ENCODE results near the gene ELMO3.

ELMO3 gene

DNA sequence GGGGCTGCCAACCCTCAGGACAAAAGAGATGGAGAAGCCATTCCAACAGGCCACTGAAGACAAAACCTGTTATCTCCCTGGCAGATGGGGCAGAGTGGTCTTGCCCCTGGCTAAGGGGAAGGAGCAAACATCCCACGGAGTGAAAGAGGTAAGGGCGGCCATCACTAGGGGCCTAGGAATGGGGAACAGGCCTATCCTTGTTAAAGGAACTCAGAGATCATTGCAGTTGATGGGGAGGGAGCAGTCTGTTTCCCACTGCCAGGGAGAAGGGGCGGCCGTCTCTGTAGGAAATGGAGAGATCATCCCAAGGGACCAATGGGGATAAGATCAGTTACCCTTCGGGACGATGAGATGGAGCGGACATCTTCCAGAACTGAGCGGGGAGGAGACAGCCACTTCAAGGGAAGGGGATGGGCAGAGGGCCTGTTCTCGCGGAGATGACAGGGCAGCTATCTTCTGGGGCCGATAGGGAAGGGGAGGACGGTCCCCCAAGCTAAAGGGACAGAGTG lies 27.4 kb downstream of the ELMO3 start:
- DNase-seq (ENCODE audit: low read depth), result no peak

DNA sequence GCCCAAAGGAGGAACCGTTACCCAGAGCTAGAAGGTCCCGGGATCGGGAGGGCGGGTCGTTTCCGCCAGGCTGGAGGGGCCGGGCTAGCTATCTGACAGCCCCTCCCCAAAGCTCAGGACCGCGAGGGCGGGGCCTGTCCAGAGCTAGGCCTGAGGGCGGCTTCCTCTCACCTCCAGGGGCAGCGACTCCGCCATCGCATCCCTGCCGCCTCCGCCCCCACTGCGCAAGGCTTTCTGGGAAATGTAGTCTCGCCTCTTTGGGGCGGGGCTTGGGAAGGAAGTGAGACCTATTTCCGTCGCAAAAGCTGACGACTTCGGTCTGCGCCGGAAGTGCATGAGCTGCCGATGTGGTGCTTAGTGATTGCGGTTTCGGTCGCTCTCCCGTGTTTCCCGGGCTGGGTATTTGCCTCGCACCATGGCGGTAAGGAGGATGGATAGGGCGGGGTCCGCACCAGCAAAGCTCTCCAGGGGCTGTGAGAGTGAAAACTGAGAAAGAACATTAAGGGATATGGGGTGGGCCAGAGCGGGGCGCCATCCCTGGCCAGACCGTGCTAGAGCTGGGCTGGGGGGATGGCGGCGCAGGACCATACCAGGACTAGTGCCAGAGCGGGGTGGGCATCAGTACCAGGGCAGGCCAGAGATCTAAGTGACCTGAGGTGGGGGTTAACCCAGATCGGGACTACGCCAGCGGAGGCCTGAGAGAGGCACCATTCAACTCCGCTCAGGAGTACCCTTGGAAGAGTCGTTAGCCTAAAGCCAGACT lies 28.1 kb downstream of the ELMO3 start, which contains the start of gene TMEM208:
TSS of gene TMEM208 (plus strand) at position 327 of the 763 bp plus-strand sequence. CDS start at position 416, 89 bp downstream.
- DNase-seq (ENCODE audit: low read depth), result peak; percentile 97

DNA sequence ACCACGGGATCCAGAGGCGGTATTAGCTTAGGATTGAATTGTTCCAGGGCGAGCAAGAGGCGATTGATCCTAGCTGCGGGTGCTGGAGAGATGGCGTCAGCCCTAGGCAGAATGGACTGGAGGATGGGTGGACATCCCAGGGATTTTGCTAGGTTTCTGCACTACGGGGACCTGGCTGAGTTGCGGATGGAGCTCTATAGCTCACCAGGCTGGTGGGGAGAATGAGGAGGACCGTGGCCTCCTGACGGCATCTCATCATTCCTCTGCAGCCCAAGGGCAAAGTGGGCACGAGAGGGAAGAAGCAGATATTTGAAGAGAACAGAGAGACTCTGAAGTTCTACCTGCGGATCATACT lies 28.6 kb downstream of the ELMO3 start:
- DNase-seq (ENCODE audit: low read depth), result no peak

DNA sequence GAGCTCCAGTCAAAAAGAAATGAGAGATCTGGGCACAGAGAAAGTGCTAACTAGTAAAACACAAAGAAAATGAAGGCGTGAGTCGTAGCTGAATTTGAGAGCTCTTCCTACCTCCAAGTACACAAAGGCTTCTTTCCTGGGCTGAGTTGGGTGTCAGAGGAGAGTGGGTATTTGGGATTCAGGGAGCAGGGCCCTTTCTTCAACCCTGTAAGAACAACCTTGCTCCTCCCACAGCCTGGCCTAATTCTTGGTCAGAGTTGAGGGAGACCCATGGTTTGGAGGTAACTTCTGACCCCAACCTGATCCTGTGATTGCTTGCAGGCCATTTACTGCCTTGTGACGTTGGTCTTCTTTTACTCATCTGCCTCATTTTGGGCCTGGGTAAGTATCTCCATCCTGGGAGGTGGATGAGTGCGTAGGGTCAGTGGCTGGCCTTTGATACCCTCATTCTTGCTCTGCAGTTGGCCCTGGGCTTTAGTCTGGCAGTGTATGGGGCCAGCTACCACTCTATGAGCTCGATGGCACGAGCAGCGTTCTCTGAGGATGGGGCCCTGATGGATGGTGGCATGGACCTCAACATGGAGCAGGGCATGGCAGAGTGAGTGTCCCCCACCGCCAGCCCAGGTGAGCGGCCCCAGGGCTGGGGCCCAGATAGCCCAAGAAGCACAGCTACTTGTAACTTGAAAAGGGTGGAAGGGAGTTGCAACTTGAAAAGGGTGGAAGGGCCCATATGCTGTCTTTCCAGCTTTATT lies 29.3 kb downstream of the ELMO3 start:
- DNase-seq (ENCODE audit: low read depth), result no peak

DNA sequence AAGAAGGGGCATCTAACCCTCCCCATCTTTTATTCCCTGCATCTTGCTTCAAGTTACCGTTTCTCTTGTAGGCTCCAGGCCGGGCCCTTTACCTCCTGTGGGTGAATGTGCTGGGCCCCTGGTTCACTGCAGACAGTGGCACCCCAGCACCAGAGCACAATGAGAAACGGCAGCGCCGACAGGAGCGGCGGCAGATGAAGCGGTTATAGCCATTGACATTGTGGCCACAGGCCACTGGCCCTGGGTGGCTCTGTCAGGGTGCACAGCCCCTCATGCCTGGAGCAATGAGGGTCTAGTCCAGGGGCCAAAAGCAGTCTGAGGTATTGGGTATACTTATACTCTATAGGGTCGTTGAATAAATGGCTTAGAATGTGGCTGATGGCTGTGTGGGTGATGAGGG lies 30.0 kb downstream of the ELMO3 start:
- no peak for DNase-seq (ENCODE audit: low read depth)

DNA sequence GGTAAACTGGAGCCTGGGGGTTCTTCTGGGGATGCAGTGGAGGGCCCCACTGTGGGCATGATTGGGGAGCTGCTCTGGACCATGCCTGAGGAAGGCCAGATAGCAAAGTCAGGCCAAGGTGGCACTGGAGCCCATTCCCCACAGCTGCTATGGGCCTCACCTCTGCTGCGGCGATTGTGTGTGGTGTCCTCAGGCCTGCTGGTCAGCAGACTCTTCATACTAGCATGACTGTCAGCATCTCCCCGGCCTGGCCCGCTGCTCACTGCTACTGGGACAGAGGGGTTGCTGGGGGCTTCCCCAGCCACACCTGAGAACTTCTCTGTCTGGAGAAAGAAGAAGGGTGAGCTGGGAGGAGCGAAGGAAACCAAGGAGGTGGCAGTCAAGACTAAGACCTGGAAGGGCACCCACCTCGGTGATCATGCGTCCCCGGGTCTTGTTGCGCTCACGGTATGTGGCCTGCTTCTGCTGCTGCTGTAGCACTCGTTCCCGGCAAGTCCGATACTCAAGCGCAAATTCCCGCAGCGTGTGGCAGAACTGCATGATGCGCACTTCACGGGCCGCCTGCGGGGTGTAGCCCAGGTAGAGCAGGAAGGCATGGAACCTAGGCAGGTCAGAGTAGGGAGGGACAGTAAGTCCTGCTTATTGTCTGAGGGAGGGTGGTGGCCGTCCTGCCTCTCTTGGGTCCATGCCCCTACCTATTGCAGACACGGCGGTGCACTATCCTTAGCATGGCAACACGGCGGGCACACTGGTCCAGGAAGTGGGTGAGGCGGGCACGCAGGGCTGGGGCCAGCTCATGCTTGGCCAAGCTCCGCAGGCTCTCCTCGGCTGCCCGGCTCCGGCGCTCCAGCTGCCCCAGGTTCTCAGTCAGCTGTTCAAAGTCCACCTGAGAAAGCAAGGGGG lies 31.2 kb downstream of the ELMO3 start:
- no peak for DNase-seq (ENCODE audit: low read depth)

DNA sequence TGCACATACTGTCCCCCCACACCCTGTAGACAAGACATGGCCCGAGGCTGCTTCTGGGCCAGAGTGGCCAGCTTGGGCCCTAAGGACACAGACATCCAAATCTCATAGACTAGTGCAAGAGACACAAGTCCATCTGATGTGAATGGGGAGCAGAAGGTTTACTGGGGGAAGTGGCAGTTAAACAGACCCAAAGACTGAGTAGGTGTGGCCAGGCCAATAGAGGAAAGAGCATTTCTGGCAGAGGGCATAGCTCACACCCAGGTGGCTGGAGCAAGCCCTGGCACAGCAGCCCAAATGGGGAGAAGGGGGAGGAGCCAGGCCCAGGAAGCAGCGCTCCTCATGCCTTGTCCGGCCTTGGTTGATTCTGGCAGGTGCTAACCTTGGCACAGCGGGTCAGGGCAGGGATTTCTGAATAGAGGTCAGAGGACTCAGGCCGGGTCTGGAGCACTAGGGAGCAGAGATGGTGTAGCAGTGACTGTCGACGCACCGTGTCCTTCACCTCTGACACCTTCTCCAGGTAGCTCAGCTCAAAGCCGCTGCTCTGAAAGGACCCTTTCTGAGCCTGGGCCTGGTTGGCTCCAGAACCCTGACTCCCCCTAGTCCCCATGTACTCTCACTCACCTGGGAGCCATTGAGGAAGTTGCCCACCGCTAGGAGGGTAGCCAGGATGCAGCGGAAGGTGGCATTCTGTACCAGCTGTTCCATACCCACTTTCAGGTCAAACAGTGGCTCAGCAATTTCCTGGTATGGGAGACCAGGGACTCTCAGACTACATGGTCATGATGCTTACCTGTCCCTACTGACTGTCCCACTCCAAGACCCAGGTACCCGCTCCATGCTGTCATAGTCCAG lies 32.1 kb downstream of the ELMO3 start:
- DNase-seq (ENCODE audit: low read depth), result no peak

DNA sequence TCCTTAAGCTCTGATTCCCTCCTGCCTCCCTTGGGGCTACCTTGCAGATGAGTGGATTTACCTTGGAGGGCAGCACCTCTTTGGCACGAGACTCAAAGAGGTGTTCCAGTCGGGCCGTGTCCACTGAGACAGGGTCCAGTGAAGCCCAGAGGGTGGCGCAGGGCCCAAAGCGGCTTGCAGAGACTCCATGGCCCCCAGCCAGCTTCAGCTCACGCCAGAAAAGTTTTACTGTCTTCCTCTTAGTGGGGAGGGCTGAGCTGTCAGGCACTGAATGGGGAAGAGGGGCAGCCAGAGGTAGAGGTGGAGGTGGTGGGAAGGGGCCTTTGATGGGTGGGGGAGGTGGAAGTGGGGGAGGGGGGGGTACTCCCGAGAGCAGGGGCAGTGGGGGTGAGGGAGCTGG lies 34.7 kb downstream of the ELMO3 start:
- DNase-seq (ENCODE audit: low read depth), result no peak

DNA sequence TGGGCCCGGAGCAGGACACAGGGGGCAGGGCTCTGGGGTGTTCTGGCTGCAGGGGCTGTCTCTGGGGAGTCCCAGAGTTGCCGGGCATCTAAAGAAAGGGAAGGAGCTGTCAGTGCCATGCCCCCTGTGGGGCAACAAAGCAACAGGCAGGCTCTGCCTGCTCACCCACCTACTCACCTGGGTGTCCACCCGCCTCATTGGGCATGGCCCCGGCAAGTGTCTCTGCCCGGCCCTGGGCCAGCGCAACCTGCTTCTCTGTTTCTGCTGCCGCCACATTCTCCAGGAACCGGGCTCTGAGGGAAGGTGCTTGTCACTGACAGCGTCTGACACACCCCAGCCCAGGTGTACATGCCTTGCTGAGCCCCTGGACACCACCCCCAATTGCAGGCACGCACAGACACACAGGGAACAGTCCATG lies 35.3 kb downstream of the ELMO3 start:
- no peak for DNase-seq (ENCODE audit: low read depth)

DNA sequence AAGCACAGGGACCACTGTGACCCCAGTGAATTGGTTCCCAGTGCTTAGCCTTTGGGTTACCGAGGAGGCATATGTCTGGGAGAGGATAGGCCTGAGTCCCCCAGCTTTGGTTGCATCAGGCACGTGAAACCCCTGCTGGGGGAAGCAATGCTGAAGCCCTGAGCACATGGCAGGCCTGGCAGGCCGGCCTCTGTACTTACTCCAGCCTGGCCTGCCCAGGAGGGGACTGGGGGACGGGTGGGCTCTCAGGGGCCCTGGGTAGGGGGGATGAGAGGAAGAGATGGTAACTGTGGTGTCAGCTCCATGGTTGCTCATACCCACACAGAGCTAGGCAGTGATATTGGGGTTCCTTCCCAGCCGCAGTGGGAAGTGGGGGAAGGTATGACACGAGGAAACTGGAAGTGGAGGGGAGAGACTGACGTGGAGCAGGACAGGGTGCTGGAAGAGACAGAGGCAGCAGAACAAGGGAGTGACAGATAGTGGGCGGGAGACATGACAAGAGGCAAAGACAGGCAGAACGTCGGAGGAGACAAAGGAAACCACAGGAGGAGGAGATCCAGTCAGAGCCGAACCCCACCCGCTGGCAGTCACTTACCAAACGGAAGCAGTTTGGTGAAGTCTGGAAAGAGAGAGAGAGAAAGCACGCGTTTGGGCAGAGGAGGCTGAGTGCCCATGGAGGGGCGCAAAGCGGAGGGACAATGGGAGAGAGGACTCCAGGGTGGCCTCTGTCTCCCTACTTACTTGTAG lies 37.1 kb downstream of the ELMO3 start:
- DNase-seq (ENCODE audit: low read depth), result no peak

DNA sequence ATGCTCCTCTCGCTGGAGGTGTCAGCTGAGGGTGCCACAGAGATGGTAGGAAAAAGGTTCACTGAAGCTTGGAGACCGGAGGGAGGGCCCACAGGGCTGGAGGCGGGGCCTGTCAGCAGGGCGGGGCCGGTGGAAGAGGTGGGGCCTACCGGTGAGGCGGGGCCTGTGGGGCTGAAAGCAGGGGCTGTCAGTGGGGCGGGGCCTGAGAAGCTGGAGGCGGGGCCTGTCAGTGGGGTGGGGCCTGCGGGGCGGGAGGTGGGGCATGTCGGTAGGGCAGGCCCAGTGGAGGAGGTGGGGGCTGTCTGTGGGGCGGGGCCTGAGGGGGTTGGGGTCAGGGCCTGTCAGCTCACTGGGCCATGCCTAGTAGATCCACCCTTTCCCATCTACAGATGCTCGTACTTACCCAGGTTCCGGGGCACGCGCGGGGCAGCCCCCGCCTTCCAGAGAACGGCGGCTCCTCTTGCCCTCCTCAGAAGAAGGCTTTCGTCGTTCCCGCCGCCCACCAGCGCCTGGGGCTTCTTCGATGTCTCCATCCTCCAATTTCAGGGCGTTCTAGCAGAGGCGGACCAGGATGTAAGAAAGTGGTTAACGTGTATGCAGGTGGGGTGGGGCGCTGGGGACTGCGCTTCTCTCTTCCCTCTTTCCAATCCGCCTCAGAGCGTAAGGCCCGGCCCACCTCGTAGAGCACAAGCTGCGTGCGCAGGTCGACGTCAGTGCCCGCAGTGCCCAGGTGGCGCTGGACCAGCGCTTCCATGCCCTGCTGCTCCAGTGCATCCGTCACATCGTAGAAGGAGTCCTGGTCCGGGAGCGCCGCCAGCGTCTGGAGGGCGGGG lies 37.8 kb downstream of the ELMO3 start:
- DNase-seq (ENCODE audit: low read depth), result peak; percentile 58

DNA sequence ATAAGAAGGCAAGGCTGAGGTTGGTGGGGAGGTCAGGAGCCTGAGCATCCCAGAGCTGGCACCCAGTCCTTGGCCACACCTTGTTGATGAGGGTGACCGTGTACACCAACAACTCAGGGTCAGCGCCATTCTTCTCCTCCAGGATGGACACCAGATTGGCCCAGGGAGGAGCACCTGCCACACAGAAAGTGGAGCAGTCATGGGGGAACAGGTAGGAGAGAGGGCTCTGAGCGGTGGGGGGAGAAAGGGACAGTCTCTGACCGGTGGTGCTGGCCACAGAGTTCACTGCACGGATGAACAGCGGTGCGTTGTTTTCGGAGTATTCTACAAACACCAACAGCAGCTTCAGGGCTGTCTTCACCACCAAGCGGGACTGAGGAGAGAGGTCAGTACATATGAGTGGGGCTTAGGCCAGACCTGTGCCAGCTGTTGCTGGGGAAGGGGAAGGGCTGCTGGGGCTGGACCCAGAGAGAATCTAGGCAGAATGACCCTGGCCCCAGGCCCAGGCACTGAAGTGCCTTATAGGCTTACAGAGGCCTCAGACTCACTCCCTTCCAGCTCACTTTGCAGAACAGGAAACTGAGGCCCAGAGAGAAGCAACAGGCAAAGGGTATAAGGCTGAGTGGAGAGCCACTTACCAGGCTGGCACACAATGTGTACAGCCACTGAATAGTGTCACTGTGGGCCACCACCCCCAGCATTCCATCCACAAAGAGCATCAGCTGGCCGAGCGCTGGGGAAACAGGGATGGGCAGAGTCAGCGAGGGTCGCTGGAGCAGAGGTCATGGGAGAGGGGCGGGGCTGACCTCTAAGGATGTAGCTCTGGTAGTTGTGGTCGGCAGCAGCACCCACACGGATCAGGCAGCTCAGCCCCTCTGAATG lies 38.7 kb downstream of the ELMO3 start:
- DNase-seq (ENCODE audit: low read depth), result no peak

DNA sequence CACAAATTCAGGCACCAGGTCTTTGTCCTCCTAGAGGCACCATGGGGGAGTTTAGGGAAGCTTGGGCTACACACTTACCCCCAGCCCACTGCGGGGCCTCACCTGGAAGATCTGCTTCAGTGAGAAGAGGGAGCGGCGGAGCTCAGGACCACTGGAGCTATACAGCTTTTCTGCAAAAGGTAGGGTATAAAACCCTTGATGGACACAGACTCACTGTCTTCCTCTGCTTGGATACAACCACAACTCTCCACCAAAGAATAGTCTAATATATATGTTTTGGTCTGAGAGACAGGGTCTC lies 39.3 kb downstream of the ELMO3 start:
- DNase-seq (ENCODE audit: low read depth), result no peak

DNA sequence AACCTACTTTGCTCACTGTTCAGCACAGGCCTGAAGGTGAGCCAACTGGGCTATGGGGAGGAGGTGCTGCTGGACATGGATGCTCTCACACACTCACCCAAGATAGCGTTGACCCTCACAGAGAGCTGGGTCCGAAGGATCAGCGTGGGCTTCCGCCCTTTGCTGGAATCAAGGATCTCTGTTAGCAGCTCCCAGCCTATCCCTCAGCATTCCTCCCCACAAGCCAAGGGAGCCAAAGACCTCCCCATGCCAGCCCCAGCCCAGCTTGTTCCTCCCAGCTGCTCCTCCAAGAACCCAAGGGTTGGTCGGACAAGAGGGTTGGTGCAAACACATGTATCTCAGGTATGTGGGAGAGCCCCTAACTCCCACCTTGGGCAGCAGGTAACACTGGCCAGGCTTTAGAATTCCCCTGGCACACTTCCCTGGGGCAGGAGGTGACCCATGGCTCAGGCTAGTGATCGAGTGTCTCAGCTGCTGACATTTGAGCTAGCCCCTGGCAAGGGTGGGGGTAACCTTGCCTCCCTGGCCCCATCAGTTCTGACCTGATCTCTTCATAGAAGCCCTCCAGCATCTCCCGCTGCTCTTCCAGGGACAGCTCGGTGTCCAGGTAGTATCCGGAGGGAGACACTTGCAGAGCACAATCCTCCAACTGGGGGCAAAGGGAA lies 40.0 kb downstream of the ELMO3 start:
- no peak for DNase-seq (ENCODE audit: low read depth)

DNA sequence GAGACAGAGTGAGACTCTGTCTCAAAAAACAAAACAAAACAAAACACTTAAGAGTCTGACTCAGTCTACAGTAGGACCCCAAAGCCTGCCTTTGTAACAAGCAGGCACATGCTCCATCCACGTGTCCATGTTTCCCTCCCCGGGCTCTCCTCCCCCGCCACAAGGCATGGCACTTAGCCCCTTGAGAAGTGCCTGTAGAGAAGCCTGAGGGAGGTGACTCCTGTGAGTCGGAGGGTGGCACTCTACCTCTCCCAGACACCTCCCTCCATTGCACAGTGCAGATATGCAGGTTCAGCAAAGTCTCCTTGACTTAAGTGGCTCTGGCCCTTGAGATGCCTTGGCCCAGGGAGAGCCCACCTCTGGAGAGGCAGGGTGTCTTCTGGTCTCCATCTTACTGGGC lies 41.6 kb downstream of the ELMO3 start:
- DNase-seq (ENCODE audit: low read depth), result peak; percentile 50

DNA sequence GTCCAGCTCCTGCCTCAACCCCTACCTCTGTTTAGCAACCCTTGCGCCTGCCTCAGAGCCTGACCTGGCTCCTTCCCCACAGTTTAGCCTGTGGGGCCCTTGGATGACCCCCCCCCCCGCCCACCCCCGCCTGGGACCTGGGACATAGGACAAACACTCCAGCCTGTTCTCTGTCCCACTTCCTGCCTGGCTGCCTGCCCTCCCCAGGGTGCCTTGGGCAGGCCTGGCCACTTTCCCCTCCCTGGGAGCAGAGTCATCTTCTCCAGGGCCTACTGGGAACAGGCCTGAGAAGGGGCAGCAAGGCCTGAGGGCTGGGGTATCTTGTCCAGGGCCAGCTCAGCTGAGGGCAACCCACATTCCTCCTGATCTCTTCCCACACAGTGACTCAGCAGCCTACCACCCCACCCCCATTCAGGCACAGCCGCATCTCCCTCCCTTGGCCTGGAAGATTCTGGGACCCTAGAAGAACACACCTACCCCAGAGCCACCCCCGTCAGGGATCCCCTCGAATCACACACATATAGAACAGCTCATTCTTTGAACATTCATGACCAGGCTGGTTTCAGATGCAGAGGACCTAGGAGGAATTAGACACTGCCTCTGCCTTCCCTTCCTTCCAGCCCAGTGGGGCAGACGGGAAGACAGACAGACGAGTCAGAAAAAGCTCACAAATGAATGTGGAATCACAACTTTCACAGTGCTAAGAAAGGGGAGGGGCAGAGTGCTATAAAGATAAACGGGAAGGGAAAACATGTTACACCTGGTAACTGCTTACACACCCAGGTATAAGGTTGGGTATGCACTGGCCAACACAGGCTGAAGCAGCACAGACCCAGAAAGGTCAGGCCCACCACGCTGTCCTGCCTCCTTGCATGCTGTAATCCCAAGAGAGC lies 42.3 kb downstream of the ELMO3 start:
- DNase-seq (ENCODE audit: low read depth), result peak; percentile 95

DNA sequence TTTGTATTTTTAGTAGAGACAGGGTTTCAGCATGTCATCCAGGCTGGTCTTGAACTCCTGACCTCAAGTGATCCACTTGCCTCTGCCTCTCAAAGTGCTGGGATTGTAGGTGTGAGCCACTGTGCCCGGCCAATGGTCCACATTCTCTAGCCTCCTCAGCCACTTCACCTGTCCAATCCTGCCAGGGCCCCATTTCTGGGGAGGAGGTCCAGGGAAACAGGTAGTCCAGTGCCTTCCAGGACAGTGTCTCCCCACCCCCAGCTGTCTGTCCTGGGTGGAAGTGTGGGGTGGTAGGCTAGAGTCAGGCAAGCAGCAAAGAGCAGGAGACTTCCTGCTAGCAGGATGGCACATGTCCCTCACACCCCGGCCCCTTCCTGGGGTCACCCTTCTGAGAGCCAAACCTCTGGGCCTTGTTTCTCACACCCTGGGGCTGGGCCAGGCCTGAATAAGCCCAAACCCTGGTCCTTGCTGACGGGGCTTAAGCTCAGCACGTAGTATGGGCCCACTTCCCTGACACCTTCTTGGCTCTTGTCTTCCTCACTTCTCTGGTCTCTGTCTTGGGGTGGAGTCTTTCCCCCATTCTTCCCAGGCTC lies 43.3 kb downstream of the ELMO3 start:
- no peak for DNase-seq (ENCODE audit: low read depth)

Data from amniotic epithelial cell (primary cell).